Measurements from ENCODE around the gene TNIK. TPM values are rescaled to one million over a fixed set of nuclear protein-coding genes. Genes with fewer than 3 reads are reported as not detected.

The TNIK gene
- total and polyA plus RNA-seq, 2 donors from 2014 or later, result 3.6 to 48.9 TPM

DNA sequence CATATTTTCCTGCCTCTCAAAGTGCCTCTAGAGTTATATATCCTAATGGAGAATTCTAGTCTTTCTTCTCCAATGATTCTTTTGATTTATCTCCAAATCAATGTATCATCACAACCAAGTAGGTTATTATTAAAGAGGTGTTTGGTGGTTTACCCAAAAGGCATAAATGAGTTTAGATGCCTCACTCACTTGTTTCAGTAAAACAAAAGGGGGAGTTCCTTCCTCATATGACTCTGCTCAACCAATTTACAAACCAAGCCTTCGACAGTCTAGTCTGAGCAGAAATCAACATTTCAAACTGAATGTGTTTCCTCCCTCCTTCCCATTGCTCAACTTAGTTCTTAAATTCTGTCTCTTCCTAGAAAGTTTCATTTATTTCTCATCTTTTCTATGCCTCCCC, 116.5 kb downstream of the TNIK start:
- H3K36me3 ChIP-seq (ENCODE audit: control insufficient read depth in 2 of 3, insufficient read depth in 3 of 3, low read length in 3 of 3), result no peaks in the 10 kb centered on the region
- no peaks in the 10 kb centered on the region for H3K27me3 ChIP-seq (ENCODE audit: control insufficient read depth, insufficient read depth, low read length)
- TF ChIP-seq, protein P1, sequence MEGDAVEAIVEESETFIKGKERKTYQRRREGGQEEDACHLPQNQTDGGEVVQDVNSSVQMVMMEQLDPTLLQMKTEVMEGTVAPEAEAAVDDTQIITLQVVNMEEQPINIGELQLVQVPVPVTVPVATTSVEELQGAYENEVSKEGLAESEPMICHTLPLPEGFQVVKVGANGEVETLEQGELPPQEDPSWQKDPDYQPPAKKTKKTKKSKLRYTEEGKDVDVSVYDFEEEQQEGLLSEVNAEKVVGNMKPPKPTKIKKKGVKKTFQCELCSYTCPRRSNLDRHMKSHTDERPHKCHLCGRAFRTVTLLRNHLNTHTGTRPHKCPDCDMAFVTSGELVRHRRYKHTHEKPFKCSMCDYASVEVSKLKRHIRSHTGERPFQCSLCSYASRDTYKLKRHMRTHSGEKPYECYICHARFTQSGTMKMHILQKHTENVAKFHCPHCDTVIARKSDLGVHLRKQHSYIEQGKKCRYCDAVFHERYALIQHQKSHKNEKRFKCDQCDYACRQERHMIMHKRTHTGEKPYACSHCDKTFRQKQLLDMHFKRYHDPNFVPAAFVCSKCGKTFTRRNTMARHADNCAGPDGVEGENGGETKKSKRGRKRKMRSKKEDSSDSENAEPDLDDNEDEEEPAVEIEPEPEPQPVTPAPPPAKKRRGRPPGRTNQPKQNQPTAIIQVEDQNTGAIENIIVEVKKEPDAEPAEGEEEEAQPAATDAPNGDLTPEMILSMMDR (IDR thresholded peaks at IDR 0.05; ENCODE audit: borderline replicate concordance, extremely low read depth, insufficient read depth), result no peak
- H3K27ac ChIP-seq (ENCODE audit: low read depth in 2 of 2, low read length in 2 of 2), result no peak overlapping the region
- intact Hi-C loops (cut with DNase I), result no loop called here
- no peak overlapping the region for H3K4me3 ChIP-seq (ENCODE audit: low read length in 3 of 3)
- DNase-seq (no peak), FAIRE-seq (no peak)
- no peak overlapping the region for H3K9ac ChIP-seq (ENCODE audit: low read length in 3 of 3)
- peaks cover 0 to 9% (median 3%) of the 10 kb centered on the region in 3 donors for H3K4me1 ChIP-seq (ENCODE audit: control insufficient read depth in 2 of 3, insufficient read depth in 2 of 3, low read depth in 1 of 3, low read length in 3 of 3)
- no peaks in the 10 kb centered on the region for H3K9me3 ChIP-seq (ENCODE audit: control insufficient read depth in 2 of 3, insufficient read depth in 1 of 3, low read length in 3 of 3)

DNA sequence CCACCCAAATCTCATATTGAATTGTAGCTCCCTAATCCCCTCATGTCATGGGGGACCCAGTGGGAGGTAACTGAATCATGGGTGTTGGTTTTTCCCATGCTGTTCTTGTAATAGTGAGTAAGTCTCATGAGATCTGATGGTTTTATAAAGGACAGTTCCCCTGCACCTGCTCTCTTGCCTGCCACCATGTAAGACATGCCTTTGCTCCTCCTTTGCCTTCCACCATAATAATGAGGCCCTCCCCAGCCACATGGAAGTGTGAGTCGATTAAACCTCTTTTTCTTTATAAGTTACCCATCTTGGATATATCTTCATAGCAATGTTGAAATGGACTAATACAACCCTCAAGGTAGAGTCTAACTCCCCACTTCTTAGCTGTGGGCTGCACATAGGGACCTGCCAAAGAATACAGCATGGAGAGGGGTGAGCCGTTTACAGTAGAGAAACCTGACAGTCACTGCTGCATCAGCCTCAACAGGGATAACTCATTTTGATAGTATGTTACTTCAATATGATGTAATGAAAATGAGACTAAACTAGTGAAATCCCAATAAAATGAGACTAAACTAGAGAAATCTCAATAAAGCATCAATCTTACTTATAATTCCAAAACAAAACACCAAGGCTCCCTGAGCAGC, 117.3 kb downstream of the TNIK start:
- intact Hi-C loops (cut with DNase I), result no loop called here

DNA sequence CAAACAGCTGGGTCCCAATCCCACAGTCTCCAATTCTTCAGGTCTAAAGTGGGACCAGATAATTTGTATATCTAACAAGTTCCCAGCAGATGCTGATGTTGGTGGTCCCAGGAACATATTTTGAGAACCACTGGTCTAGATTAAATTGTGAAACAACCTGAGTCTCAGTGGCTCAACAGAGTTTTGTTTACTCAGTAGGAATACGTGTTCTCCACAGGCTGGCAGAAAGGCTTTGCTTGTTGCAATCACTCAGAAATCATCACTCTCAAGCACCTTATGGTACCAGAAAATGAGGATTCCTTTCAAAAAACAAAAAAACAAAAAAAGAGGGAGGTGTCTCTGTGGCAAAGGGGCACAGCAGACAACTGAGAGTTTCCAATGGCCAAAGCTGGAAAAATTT, 118.0 kb downstream of the TNIK start:
- no peak overlapping the region for H3K4me3 ChIP-seq (ENCODE audit: low read length in 3 of 3)
- H3K27me3 ChIP-seq (ENCODE audit: control insufficient read depth, insufficient read depth, low read length), result no peaks in the 10 kb centered on the region
- peaks cover 0 to 11% (median 3%) of the 10 kb centered on the region in 3 donors for H3K4me1 ChIP-seq (ENCODE audit: control insufficient read depth in 2 of 3, insufficient read depth in 2 of 3, low read depth in 1 of 3, low read length in 3 of 3)
- H3K9me3 ChIP-seq (ENCODE audit: control insufficient read depth in 2 of 3, insufficient read depth in 1 of 3, low read length in 3 of 3), result no peaks in the 10 kb centered on the region
- TF ChIP-seq, protein P1 (IDR thresholded peaks at IDR 0.05; ENCODE audit: borderline replicate concordance, extremely low read depth, insufficient read depth), result no peak
- H3K27ac ChIP-seq (ENCODE audit: low read depth in 2 of 2, low read length in 2 of 2), result no peak overlapping the region
- H3K36me3 ChIP-seq (ENCODE audit: control insufficient read depth in 2 of 3, insufficient read depth in 3 of 3, low read length in 3 of 3), result no peaks in the 10 kb centered on the region
- FAIRE-seq (no peak), DNase-seq (no peak)
- H3K9ac ChIP-seq (ENCODE audit: low read length in 3 of 3), result no peak overlapping the region
- intact Hi-C loops (cut with DNase I), result no loop called here

More for the DNA sequence above, 117.3 kb downstream of the TNIK start:
- Histone ChIP-seq H3K27ac (ENCODE audit: low read depth in 2 of 2, low read length in 2 of 2) (no peak overlapping the region), H3K4me3 (ENCODE audit: low read length in 3 of 3) (no peak overlapping the region), H3K9me3 (ENCODE audit: control insufficient read depth in 2 of 3, insufficient read depth in 1 of 3, low read length in 3 of 3) (no peaks in the 10 kb centered on the region), H3K4me1 (ENCODE audit: control insufficient read depth in 2 of 3, insufficient read depth in 2 of 3, low read depth in 1 of 3, low read length in 3 of 3) (peaks cover 0 to 9% (median 3%) of the 10 kb centered on the region in 3 donors), H3K36me3 (ENCODE audit: control insufficient read depth in 2 of 3, insufficient read depth in 3 of 3, low read length in 3 of 3) (no peaks in the 10 kb centered on the region), H3K9ac (ENCODE audit: low read length in 3 of 3) (no peak overlapping the region), H3K27me3 (ENCODE audit: control insufficient read depth, insufficient read depth, low read length) (no peaks in the 10 kb centered on the region)
- DNase-seq (no peak), FAIRE-seq (no peak)
- TF ChIP-seq, protein P1 (IDR thresholded peaks at IDR 0.05; ENCODE audit: borderline replicate concordance, extremely low read depth, insufficient read depth), result no peak

DNA sequence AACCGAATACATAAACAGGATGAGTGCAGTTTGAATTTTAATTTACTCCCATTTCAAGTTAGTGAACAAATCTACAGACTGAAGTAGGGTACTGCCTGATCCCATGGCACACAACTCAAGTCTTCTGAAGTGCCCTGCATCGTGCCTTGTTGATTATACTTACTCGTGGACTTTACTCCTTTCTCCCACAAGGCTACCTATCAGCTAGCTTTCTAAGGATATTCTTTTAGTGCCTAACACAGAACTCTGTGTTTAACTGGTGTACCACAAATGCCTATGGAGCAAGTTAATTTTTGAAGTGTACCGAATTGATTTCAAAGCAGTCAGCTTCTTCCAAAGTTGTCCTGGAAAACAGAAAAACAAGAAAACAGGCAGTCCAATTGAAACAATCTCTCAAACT, 119.8 kb downstream of the TNIK start:
- no peak overlapping the region for H3K27ac ChIP-seq (ENCODE audit: low read depth in 2 of 2, low read length in 2 of 2)
- no peaks in the 10 kb centered on the region for H3K36me3 ChIP-seq (ENCODE audit: control insufficient read depth in 2 of 3, insufficient read depth in 3 of 3, low read length in 3 of 3)
- H3K9me3 ChIP-seq (ENCODE audit: control insufficient read depth in 2 of 3, insufficient read depth in 1 of 3, low read length in 3 of 3), result no peaks in the 10 kb centered on the region
- intact Hi-C loops (cut with DNase I), result no loop called here
- H3K9ac ChIP-seq (ENCODE audit: low read length in 3 of 3), result no peak overlapping the region
- H3K4me1 ChIP-seq (ENCODE audit: control insufficient read depth in 2 of 3, insufficient read depth in 2 of 3, low read depth in 1 of 3, low read length in 3 of 3), result peaks cover 0 to 21% (median 3%) of the 10 kb centered on the region in 3 donors
- DNase-seq (no peak), FAIRE-seq (no peak)
- no peak overlapping the region for H3K4me3 ChIP-seq (ENCODE audit: low read length in 3 of 3)
- no peaks in the 10 kb centered on the region for H3K27me3 ChIP-seq (ENCODE audit: control insufficient read depth, insufficient read depth, low read length)
- TF ChIP-seq, protein P1 (IDR thresholded peaks at IDR 0.05; ENCODE audit: borderline replicate concordance, extremely low read depth, insufficient read depth), result no peak

Measured in kidney (tissue), 14 donors.